ENCODE measurements around the gene TBC1D12.

The TBC1D12 gene

GRCh38 chr10:94439275-94439861, 37.0 kb downstream of the TBC1D12 start:
- no peak for TF ChIP-seq CTCF (conservative IDR thresholded peaks at IDR 0.05; ENCODE audit: low read depth, low read length)
- H3K4me3 ChIP-seq (IDR thresholded peaks at IDR 0.05; ENCODE audit: insufficient read depth, low read depth, low read length): no peak overlapping the region
- peaks cover 21% of the 10 kb centered on the region; the same call in 1 of the 2 replicates for H3K79me2 ChIP-seq (ENCODE audit: insufficient read depth, low read depth)
- H3K36me3 ChIP-seq (ENCODE audit: insufficient read depth): no peaks in the 10 kb centered on the region
- H3K9ac ChIP-seq: no peak overlapping the region
- H3K4me1 ChIP-seq (ENCODE audit: low read depth, poor library complexity, severe bottlenecking): peaks cover 5% of the 10 kb centered on the region
- H3K27ac ChIP-seq: no peak overlapping the region
- H4K20me1 ChIP-seq (ENCODE audit: insufficient read depth): no peaks in the 10 kb centered on the region
- no peak overlapping the region for H3K4me2 ChIP-seq
- no peaks in the 10 kb centered on the region for H3K27me3 ChIP-seq (ENCODE audit: insufficient read depth, low read depth)
- H2AFZ ChIP-seq (ENCODE audit: low read depth): no peak overlapping the region

- Histone ChIP-seq H3K27me3 (ENCODE audit: insufficient read depth, low read depth) (no peaks in the 10 kb centered on the region), H3K4me1 (ENCODE audit: low read depth, poor library complexity, severe bottlenecking) (peaks cover 5% of the 10 kb centered on the region), H2AFZ (ENCODE audit: low read depth) (no peak overlapping the region), H3K27ac (no peak overlapping the region), H3K36me3 (ENCODE audit: insufficient read depth) (no peaks in the 10 kb centered on the region), H3K9ac (no peak overlapping the region), H3K4me2 (no peak overlapping the region), H4K20me1 (ENCODE audit: insufficient read depth) (no peaks in the 10 kb centered on the region), H3K79me2 (ENCODE audit: insufficient read depth, low read depth) (peaks cover 21% of the 10 kb centered on the region; the same call in 1 of the 2 replicates), H3K4me3 (IDR thresholded peaks at IDR 0.05; ENCODE audit: insufficient read depth, low read depth, low read length) (no peak overlapping the region)
- TF ChIP-seq CTCF (conservative IDR thresholded peaks at IDR 0.05; ENCODE audit: low read depth, low read length): no peak
These were observed 37.8 kb downstream of the TBC1D12 start for GRCh38 chr10:94440096-94440495.

GRCh38 chr10:94443047-94443446, 40.7 kb downstream of the TBC1D12 start:
- TF ChIP-seq CTCF (conservative IDR thresholded peaks at IDR 0.05; ENCODE audit: low read depth, low read length): no peak
- H2AFZ ChIP-seq (ENCODE audit: low read depth): no peak overlapping the region
- H3K79me2 ChIP-seq (ENCODE audit: insufficient read depth, low read depth): peaks cover 9% of the 10 kb centered on the region; the same call in 1 of the 2 replicates
- H3K36me3 ChIP-seq (ENCODE audit: insufficient read depth): no peaks in the 10 kb centered on the region
- H3K9ac ChIP-seq: no peak overlapping the region
- no peaks in the 10 kb centered on the region for H4K20me1 ChIP-seq (ENCODE audit: insufficient read depth)
- H3K27me3 ChIP-seq (ENCODE audit: insufficient read depth, low read depth): no peaks in the 10 kb centered on the region
- no peak overlapping the region for H3K27ac ChIP-seq
- H3K4me1 ChIP-seq (ENCODE audit: low read depth, poor library complexity, severe bottlenecking): peaks cover 5% of the 10 kb centered on the region
- H3K4me3 ChIP-seq (IDR thresholded peaks at IDR 0.05; ENCODE audit: insufficient read depth, low read depth, low read length): no peak overlapping the region
- no peak overlapping the region for H3K4me2 ChIP-seq

GRCh38 chr10:94443549-94443948, 41.2 kb downstream of the TBC1D12 start:
- Histone ChIP-seq H3K27ac (no peak overlapping the region), H3K9ac (no peak overlapping the region), H3K27me3 (ENCODE audit: insufficient read depth, low read depth) (no peaks in the 10 kb centered on the region), H3K4me1 (ENCODE audit: low read depth, poor library complexity, severe bottlenecking) (peaks cover 5% of the 10 kb centered on the region), H4K20me1 (ENCODE audit: insufficient read depth) (no peaks in the 10 kb centered on the region), H2AFZ (ENCODE audit: low read depth) (no peak overlapping the region), H3K4me2 (no peak overlapping the region), H3K4me3 (IDR thresholded peaks at IDR 0.05; ENCODE audit: insufficient read depth, low read depth, low read length) (no peak overlapping the region), H3K79me2 (ENCODE audit: insufficient read depth, low read depth) (peaks cover 9% of the 10 kb centered on the region; the same call in 1 of the 2 replicates), H3K36me3 (ENCODE audit: insufficient read depth) (no peaks in the 10 kb centered on the region)
- no peak for TF ChIP-seq CTCF (conservative IDR thresholded peaks at IDR 0.05; ENCODE audit: low read depth, low read length)
